Endothelial cell of umbilical vein (primary cell): ENCODE data around the gene VAPB. TPM values are rescaled to one million over a fixed set of nuclear protein-coding genes. Genes with fewer than 3 reads are reported as not detected.

Experiments used
- BruUV-seq: library from RNA; stranded (reverse); fragments of 400-500 nt; replicated peaks from 2 replicates; lab custom pipeline; 2021; lab: Mats Ljungman, UMichigan
- CTCF ChIA-PET: fragments of 300-600, 350-600 bp; sonication (Branson Sonifier 250); formaldehyde crosslinking; loops from one replicate; lab custom pipeline; 2021; ENCODE audit warnings: antibody characterized with exemption, inconsistent platforms; lab: Charles Lee
- POLR2A ChIA-PET: fragments of 300-600, 350-600 bp; sonication (Branson Sonifier 250); formaldehyde crosslinking; loops from one replicate; lab custom pipeline; 2021; ENCODE audit warnings: antibody characterized with exemption, inconsistent platforms; lab: Charles Lee
- DNase-seq: peaks from one replicate; pipeline ENCODE4 v3.0.0-alpha.2; 2011; ENCODE audit warnings: low read depth, low spot score
- FAIRE-seq: peaks from 2 replicates; lab custom pipeline; 2011; peaks lifted over from hg19 to GRCh38; lab: Jason Lieb, UNC
- H2AFZ ChIP-seq: 2 replicates; pipeline ENCODE4 v1.6.0; 2012; ENCODE audit warnings: low read depth, low read length, control low read depth, inconsistent platforms
- H3K27ac ChIP-seq: 2 replicates; pipeline ENCODE4 v1.5.1; 2011; ENCODE audit warnings: low read depth, mild to moderate bottlenecking, control low read depth, low read length, moderate library complexity; ENCODE audit not compliant: insufficient read depth
- H3K27me3 ChIP-seq, 2 experiments: 2 replicates each; pipeline versions ENCODE4 v1.6.0 to v1.6.1; 2011; ENCODE audit warnings: low read length in 2 of 2, mixed read lengths in 1 of 2; ENCODE audit not compliant: control insufficient read depth in 2 of 2, insufficient read depth in 2 of 2
- H3K36me3 ChIP-seq, 2 experiments: 2 replicates in 1 of 2; 3 replicates in 1 of 2; pipeline ENCODE4 v1.5.1; 2011; ENCODE audit warnings: low read length in 2 of 2, mild to moderate bottlenecking in 1 of 2, moderate library complexity in 1 of 2; ENCODE audit not compliant: control insufficient read depth in 2 of 2, insufficient read depth in 2 of 2; ENCODE audit errors: extremely low read depth in 1 of 2
- H3K4me1 ChIP-seq: 3 replicates; pipeline ENCODE4 v1.5.1; 2011; ENCODE audit warnings: mild to moderate bottlenecking, low read length; ENCODE audit not compliant: control insufficient read depth, insufficient read depth; ENCODE audit errors: extremely low read depth
- H3K4me2 ChIP-seq: 2 replicates; pipeline ENCODE4 v1.6.1; 2011; ENCODE audit warnings: low read length, control low read depth, mixed read lengths; ENCODE audit not compliant: insufficient read depth
- H3K4me3 ChIP-seq, 3 experiments: fragments of 200-600 bp in 1 of 3; sonication (generic), shearing (Covaris generic) in 1 of 3; replicated peaks in 1 of 3; 2 replicates each; pipeline ENCODE4 v1.5.1; 2011 to 2016; ENCODE audit warnings: control low read depth in 3 of 3, low read length in 3 of 3, mild to moderate bottlenecking in 2 of 3, inconsistent platforms in 1 of 3, low read depth in 1 of 3, moderate library complexity in 1 of 3; ENCODE audit not compliant: insufficient read depth in 1 of 3
- H3K79me2 ChIP-seq: 2 replicates; pipeline ENCODE4 v1.6.0; 2012; ENCODE audit warnings: low read length, inconsistent platforms; ENCODE audit not compliant: control insufficient read depth, insufficient read depth
- H3K9ac ChIP-seq: replicated peaks from 2 replicates; pipeline ENCODE3; 2011; ENCODE audit warnings: low read length, control low read depth; ENCODE audit not compliant: insufficient read depth; ENCODE audit errors: extremely low read depth
- H3K9me1 ChIP-seq: replicated peaks from 3 replicates; pipeline ENCODE4 v1.6.0; 2011; ENCODE audit warnings: mild to moderate bottlenecking, low read length; ENCODE audit not compliant: control insufficient read depth, insufficient read depth; ENCODE audit errors: extremely low read depth
- H3K9me3 ChIP-seq: replicated peaks from 2 replicates; pipeline ENCODE4 v1.5.1; 2012; ENCODE audit warnings: low read length, inconsistent platforms; ENCODE audit not compliant: control insufficient read depth, insufficient read depth
- H4K20me1 ChIP-seq: replicated peaks from 2 replicates; pipeline ENCODE3; 2011; ENCODE audit warnings: mild to moderate bottlenecking, low read length; ENCODE audit not compliant: control insufficient read depth, insufficient read depth; ENCODE audit errors: extremely low read depth
- CTCF ChIP-seq, 2 donors: IDR thresholded peaks; 1 replicate in 1 of 2; 2 replicates in 1 of 2; pipeline ENCODE4 v1.5.1; 2011; ENCODE audit warnings: low read length in 2 of 2, mild to moderate bottlenecking in 2 of 2, moderate library complexity in 2 of 2, control low read depth in 1 of 2, inconsistent platforms in 1 of 2, low read depth in 1 of 2; ENCODE audit not compliant: insufficient read depth in 1 of 2; ENCODE audit errors: extremely low read depth in 1 of 2
- EZH2 ChIP-seq: IDR thresholded peaks from 2 replicates; pipeline ENCODE4 v1.6.1; 2012; ENCODE audit warnings: borderline replicate concordance, low read depth, mild to moderate bottlenecking, moderate library complexity, low read length, inconsistent platforms; ENCODE audit not compliant: severe bottlenecking
- GATA2 ChIP-seq: IDR thresholded peaks from 2 replicates; pipeline ENCODE4 v1.7.0; 2011; ENCODE audit warnings: low read depth, mild to moderate bottlenecking, moderate library complexity, mixed read lengths, low read length; ENCODE audit not compliant: insufficient read length, insufficient read depth
- MAX ChIP-seq: IDR thresholded peaks from 2 replicates; pipeline ENCODE4 v1.6.1; 2011; ENCODE audit not compliant: insufficient read depth, insufficient read length
- MYC ChIP-seq: IDR thresholded peaks from one replicate; pipeline ENCODE4 v1.6.1; 2011; ENCODE audit warnings: mild to moderate bottlenecking, low read depth, low read length
- POLR2A ChIP-seq: IDR thresholded peaks from 2 replicates; pipeline ENCODE4 v1.6.1; 2012; ENCODE audit warnings: low read depth, mild to moderate bottlenecking, control low read depth, low read length
- POLR2AphosphoS5 ChIP-seq: IDR thresholded peaks from 2 replicates; pipeline ENCODE4 v1.6.1; 2012; ENCODE audit warnings: low read depth, mild to moderate bottlenecking, control low read depth, low read length, moderate library complexity; ENCODE audit not compliant: insufficient read depth
- dilution Hi-C: fragments of 300-500 bp; cut with MboI; formaldehyde crosslinking; loops from one replicate; pipeline ENCODE4 v1.15.0; 2019; ENCODE audit warnings: low sequenced_read_pairs; ENCODE audit not compliant: extremely low pct_ligation_motif_present
- intact Hi-C: fragments of 100-400 bp; cut with micrococcal nuclease; formaldehyde crosslinking; loops from one replicate; pipeline ENCODE4 v1.10.0; 2022
- polyA plus RNA-seq, 4 experiments: library from polyadenylated mRNA; depleted of rRNA in 3 of 4; stranded (reverse) in 3 of 4; unstranded in 1 of 4; fragments of >200 nt; gene quantifications; 2 replicates each; pipeline versions ENCODE4 v1.2.1 to v1.2.3, GENCODE V29; 2011 to 2012; ENCODE audit warnings: missing spikeins in 1 of 4
- total RNA-seq: library from RNA; stranded (reverse); gene quantifications from 2 replicates; pipeline ENCODE4 v1.2.3, GENCODE V29; 2021

VAPB gene
- total and polyA plus RNA-seq, 2 donors (not counting 3 experiments of a cell fraction or from before 2014, with no cell fraction given): 17.9 to 48.9 TPM

- Histone ChIP-seq H3K4me3 (peak overlapping the region in 1 of 3 experiments; percentile 73), H2AFZ (peak overlapping the region; percentile 31), H3K4me2 (peak overlapping the region; percentile 89), H3K36me3 (peaks cover 2 to 3% of the 10 kb centered on the region in 2 experiments), H3K79me2 (peaks cover 39% of the 10 kb centered on the region), H3K27ac (no peak overlapping the region), H3K9ac (no peak overlapping the region), H3K4me1 (peaks cover 14% of the 10 kb centered on the region), H3K27me3 (no peaks in the 10 kb centered on the region), H3K9me3 (no peaks in the 10 kb centered on the region), H4K20me1 (peaks cover 4% of the 10 kb centered on the region), H3K9me1 (no peaks in the 10 kb centered on the region)
- dilution Hi-C loops (no loop called here), intact Hi-C loops (loop anchor here (2.0 to 5.0 kb wide), 4 partner anchors 19 to 151 kb away; no protein-coding TSS in a partner anchor)
- BruUV-seq: no TSS peak
- ChIA-PET CTCF (interaction anchor here (1.0 to 1.3 kb wide), 4 partner anchors 20 to 151 kb away, joined by 3 to 8 read pairs (median 4); no protein-coding TSS in a partner anchor), POLR2A (interaction anchor here (0.6 to 0.9 kb wide), 3 partner anchors 46 to 78 kb away, joined by 3 to 5 read pairs (median 4); partner anchors contain the start of gene RAB22A)
- DNase-seq (no peak), FAIRE-seq (no peak)
- TF ChIP-seq EZH2 (no peak), POLR2AphosphoS5 (no peak), GATA2 (no peak), CTCF (IDR thresholded peaks at IDR 0.05; ENCODE audit: extremely low read depth in 1 of 2, insufficient read depth in 1 of 2, low read depth in 1 of 2, low read length in 2 of 2) (no peak), MYC (no peak), MAX (no peak), POLR2A (no peak)
These were observed 914 bp upstream of the VAPB start for GRCh38 chr20:58388028-58388601.
